ENCODE data around the gene SMARCA4.

DNA sequence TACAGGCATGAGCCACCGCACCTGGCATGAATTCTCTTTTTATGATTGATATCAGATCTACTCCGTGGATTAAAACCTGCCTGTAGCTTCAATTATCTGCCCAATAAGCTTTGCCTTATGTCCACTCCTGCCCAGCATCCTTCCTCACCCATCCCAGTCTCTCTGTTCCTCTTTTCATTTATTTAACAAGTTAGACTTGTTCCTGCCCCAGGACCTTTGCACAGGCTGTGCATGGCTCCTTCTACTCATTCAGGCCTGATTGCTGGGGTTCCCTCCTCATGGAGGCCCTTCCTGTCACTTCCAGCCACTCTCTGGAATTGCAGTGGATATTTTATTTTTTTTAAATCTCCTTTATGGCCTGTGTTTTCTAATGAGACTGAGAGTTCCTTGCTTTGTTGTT, 27.6 kb downstream of the SMARCA4 start:
- no peak for TF ChIP-seq POLR2A (IDR thresholded peaks at IDR 0.05)
- TF ChIP-seq, protein P1, sequence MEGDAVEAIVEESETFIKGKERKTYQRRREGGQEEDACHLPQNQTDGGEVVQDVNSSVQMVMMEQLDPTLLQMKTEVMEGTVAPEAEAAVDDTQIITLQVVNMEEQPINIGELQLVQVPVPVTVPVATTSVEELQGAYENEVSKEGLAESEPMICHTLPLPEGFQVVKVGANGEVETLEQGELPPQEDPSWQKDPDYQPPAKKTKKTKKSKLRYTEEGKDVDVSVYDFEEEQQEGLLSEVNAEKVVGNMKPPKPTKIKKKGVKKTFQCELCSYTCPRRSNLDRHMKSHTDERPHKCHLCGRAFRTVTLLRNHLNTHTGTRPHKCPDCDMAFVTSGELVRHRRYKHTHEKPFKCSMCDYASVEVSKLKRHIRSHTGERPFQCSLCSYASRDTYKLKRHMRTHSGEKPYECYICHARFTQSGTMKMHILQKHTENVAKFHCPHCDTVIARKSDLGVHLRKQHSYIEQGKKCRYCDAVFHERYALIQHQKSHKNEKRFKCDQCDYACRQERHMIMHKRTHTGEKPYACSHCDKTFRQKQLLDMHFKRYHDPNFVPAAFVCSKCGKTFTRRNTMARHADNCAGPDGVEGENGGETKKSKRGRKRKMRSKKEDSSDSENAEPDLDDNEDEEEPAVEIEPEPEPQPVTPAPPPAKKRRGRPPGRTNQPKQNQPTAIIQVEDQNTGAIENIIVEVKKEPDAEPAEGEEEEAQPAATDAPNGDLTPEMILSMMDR (IDR thresholded peaks at IDR 0.05), result no peak
